Neural progenitor cell (in vitro differentiated cells): Measurements from ENCODE around the gene POTEH.
"Not testable (repeated sequence)": the region's sequence is repeated elsewhere in the genome, so short reads cannot be mapped to it uniquely, and the experiment has no call there.

Source experiments
- CTCF ChIP-seq: fragments of 200-600 bp; sonication (generic); IDR thresholded peaks from 2 replicates; pipeline ENCODE4 v1.5.1; 2017; ENCODE audit warnings: antibody characterized with exemption, mild to moderate bottlenecking
- EZH2phosphoT487 ChIP-seq: fragments of 200-600 bp; sonication (generic); IDR thresholded peaks from 2 replicates; pipeline ENCODE4 v1.6.1; 2017; ENCODE audit warnings: antibody characterized with exemption

- not testable (repeated sequence) for TF ChIP-seq CTCF, EZH2phosphoT487
Observed at GRCh38 chr22:15651954-15652353, 37.9 kb upstream of the POTEH start.
